ENCODE results near the gene NPAS2. TPM values are rescaled to one million over a fixed set of nuclear protein-coding genes. Genes with fewer than 3 reads are reported as not detected.
A peak's percentile ranks its signal among the peaks of the same experiment; 100 is the strongest.

Gene NPAS2
- total RNA-seq, 2 experiments from 2014 or later: 5.8 to 5.9 TPM

DNA sequence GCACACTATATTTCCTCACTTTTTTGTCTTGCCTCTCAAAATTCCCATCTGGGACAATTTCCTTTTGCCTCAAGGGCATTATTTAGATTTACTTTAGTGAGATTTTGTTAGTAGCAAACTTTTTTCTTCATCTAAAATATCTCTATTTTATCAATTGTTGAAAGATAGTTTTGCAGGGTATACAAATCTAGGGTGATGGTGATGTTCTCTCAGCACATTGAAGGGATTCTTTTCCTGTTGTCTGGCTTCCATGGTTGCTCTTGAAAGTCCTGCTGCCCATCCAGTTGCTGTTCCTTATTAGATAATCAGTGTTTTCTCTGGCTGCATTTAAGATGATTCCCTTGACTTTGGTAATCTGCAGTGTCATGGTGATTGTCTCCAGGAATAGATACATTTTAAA lies 48.1 kb downstream of the NPAS2 start:
- no peaks in the 10 kb centered on the region for H3K27me3 Mint-ChIP-seq (ENCODE audit: low read depth)
- intact Hi-C loops (cut with micrococcal nuclease): no loop called here

GRCh38 chr2:100869120-100869519 lies 49.2 kb downstream of the NPAS2 start:
- Mint-ChIP-seq H3K4me1 (ENCODE audit: low read depth) (no peaks in the 10 kb centered on the region), H3K27me3 (ENCODE audit: low read depth) (no peaks in the 10 kb centered on the region), H3K27ac (no peak overlapping the region), H3K4me3 (no peak overlapping the region), H3K36me3 (ENCODE audit: low read depth) (peaks cover 3% of the 10 kb centered on the region), H3K9me3 (peaks cover 20% of the 10 kb centered on the region)
- intact Hi-C loops (cut with micrococcal nuclease): no loop called here
- CTCF ChIA-PET: no interaction called here
- DNase-seq: no peak

More for the DNA sequence above, 48.1 kb downstream of the NPAS2 start:
- Mint-ChIP-seq H3K4me3 (no peak overlapping the region), H3K9me3 (peaks cover 20% of the 10 kb centered on the region), H3K27ac (no peak overlapping the region), H3K36me3 (ENCODE audit: low read depth) (peaks cover 3% of the 10 kb centered on the region), H3K4me1 (ENCODE audit: low read depth) (no peaks in the 10 kb centered on the region)
- no peak for DNase-seq
- CTCF ChIA-PET: no interaction called here

DNA sequence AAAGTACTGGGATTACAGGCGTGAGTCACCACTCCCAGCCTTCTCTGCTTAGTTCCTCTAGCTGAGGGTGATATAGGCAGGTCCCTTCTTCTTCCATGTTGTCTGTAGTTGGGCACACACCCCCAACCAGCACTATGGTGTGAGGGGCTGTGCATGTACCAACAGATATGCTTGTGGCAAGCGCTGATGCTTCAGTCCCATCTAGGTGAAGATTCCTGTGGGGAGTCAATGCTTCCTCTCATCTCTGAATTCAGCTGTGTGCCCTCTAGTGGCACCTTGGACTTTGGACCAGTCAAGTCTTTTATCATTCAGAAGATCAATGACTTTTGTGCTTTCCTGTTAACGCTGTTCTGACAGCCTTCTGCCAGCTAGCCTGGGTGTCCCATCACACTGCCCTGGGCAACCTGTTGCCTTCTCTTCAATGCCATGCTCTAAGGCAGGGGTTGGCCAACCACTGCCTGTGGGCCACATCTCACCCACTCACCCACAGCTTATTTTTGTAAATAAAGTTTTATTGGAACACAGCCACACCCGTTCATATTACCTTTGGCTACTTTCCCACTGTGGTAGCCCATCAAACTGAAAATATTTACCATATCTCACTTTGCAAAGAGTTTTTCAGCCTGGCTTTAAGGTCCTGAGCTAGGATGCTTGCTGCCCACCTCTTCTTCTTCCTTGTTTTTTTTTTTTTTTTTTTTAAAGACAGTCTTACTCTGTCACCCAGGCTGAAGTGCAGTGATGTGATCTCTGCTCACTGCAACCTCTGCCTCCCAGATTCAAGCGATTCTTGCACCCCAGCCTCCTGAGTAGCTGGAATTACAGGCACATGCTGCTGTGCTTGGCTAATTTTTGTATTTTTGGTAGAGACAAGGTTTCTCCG lies 51.0 kb downstream of the NPAS2 start:
- intact Hi-C loops (cut with micrococcal nuclease): loop anchor here (5.0 kb wide), 1 partner anchor 71 kb away; no protein-coding TSS in a partner anchor
- no peak for DNase-seq
- H3K27me3 Mint-ChIP-seq (ENCODE audit: low read depth): no peaks in the 10 kb centered on the region
- H3K4me1 Mint-ChIP-seq (ENCODE audit: low read depth): peaks cover 5% of the 10 kb centered on the region
- H3K27ac Mint-ChIP-seq: no peak overlapping the region
- CTCF ChIA-PET: interaction anchor here (0.8 kb wide), 1 partner anchor 106 kb away, joined by 3 read pairs; no protein-coding TSS in a partner anchor
- H3K9me3 Mint-ChIP-seq: peaks cover 20% of the 10 kb centered on the region
- H3K36me3 Mint-ChIP-seq (ENCODE audit: low read depth): peaks cover 3% of the 10 kb centered on the region
- H3K4me3 Mint-ChIP-seq: no peak overlapping the region

DNA sequence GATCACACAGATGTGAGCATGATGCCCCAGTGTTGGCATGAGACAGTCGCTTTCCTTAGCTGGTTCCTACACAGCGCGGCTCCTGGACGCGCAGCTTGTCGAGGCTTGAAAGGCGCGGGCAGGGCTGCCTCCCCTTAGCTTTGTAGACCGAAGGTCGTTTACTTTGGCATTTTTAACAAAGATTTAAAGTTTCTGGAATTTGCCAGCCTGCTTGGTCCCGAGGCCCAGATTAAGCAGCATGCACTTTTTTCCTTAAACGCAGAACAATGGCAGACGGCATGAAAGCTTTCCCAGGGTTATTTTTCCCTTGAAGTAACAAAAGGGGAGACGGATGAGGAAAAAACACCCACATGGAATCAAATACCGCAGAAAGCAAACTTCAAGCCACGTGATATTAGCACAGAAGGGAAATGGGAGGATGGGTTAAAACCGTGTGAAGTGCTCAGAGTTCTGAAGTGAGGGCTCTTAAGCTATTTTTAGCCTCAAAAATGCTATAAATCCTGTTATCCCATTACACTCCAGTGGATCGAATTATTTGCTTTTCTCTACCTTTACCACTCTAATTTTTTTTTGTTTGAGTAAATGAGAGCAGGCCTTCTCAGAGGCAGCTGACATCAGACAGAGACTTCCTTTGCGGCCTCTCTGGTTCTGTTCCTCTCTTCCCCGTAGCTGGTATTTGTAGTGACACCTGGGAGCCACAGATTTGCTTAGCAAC lies 55.7 kb downstream of the NPAS2 start:
- peaks cover 1% of the 10 kb centered on the region for H3K36me3 Mint-ChIP-seq (ENCODE audit: low read depth)
- no peaks in the 10 kb centered on the region for H3K27me3 Mint-ChIP-seq (ENCODE audit: low read depth)
- intact Hi-C loops (cut with micrococcal nuclease): loop anchor here (5.0 kb wide), 1 partner anchor 63 kb away; no protein-coding TSS in a partner anchor
- DNase-seq: peak; percentile 33
- H3K4me3 Mint-ChIP-seq: no peak overlapping the region
- CTCF ChIA-PET: interaction anchor here (0.6 to 1.4 kb wide), 6 partner anchors 12 to 334 kb away, joined by 3 to 4 read pairs (median 3); no protein-coding TSS in a partner anchor
- no peak overlapping the region for H3K27ac Mint-ChIP-seq
- no peaks in the 10 kb centered on the region for H3K9me3 Mint-ChIP-seq
- H3K4me1 Mint-ChIP-seq (ENCODE audit: low read depth): peaks cover 11% of the 10 kb centered on the region

GRCh38 chr2:100876231-100876860 lies 56.4 kb downstream of the NPAS2 start:
- CTCF ChIA-PET: interaction anchor here (0.6 to 1.4 kb wide), 3 partner anchors 13 to 124 kb away, joined by 3 to 4 read pairs (median 3); no protein-coding TSS in a partner anchor
- Mint-ChIP-seq H3K4me3 (no peak overlapping the region), H3K4me1 (ENCODE audit: low read depth) (peaks cover 11% of the 10 kb centered on the region), H3K27me3 (ENCODE audit: low read depth) (no peaks in the 10 kb centered on the region), H3K36me3 (ENCODE audit: low read depth) (no peaks in the 10 kb centered on the region), H3K9me3 (no peaks in the 10 kb centered on the region), H3K27ac (no peak overlapping the region)
- DNase-seq: peak; percentile 56
- intact Hi-C loops (cut with micrococcal nuclease): loop anchor here (5.0 kb wide), 1 partner anchor 64 kb away; no protein-coding TSS in a partner anchor

- Mint-ChIP-seq H3K27ac (no peak overlapping the region), H3K27me3 (ENCODE audit: low read depth) (no peaks in the 10 kb centered on the region), H3K36me3 (ENCODE audit: low read depth) (no peaks in the 10 kb centered on the region), H3K4me1 (ENCODE audit: low read depth) (peaks cover 13% of the 10 kb centered on the region), H3K4me3 (no peak overlapping the region), H3K9me3 (no peaks in the 10 kb centered on the region)
- no peak for DNase-seq
- CTCF ChIA-PET: interaction anchor here (1.0 to 1.1 kb wide), 2 partner anchors 270 to 451 kb away, joined by 3 to 4 read pairs; no protein-coding TSS in a partner anchor
- intact Hi-C loops (cut with micrococcal nuclease): loop anchor here (5.0 kb wide), 1 partner anchor 65 kb away; no protein-coding TSS in a partner anchor
Measured at GRCh38 chr2:100877555-100877954, 57.6 kb downstream of the NPAS2 start.

GRCh38 chr2:100878000-100878791 lies 58.3 kb downstream of the NPAS2 start:
- peaks cover 18% of the 10 kb centered on the region for H3K4me1 Mint-ChIP-seq (ENCODE audit: low read depth)
- no peaks in the 10 kb centered on the region for H3K36me3 Mint-ChIP-seq (ENCODE audit: low read depth)
- no peaks in the 10 kb centered on the region for H3K27me3 Mint-ChIP-seq (ENCODE audit: low read depth)

DNA sequence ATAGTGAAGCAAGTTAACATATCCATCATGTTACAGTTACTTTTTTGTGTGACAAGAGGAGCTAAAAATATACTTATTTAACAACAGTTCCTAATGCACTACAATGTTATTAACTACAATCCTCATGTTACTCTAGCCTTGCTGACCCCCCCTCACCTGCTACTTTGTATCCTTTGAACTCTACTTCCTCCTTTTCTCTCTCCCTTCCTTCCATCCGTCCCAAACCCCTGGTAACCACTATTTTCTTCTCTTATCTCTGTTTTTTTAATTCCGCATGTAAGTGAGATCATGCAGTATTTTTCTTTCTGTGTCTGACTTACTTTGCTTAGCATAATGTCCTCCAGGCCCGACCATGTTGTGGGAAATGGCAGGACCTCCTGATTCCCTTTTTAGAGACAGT lies 59.4 kb downstream of the NPAS2 start:
- H3K9me3 Mint-ChIP-seq: no peaks in the 10 kb centered on the region
- no peaks in the 10 kb centered on the region for H3K36me3 Mint-ChIP-seq (ENCODE audit: low read depth)
- H3K27me3 Mint-ChIP-seq (ENCODE audit: low read depth): no peaks in the 10 kb centered on the region
- intact Hi-C loops (cut with micrococcal nuclease): loop anchor here (5.0 kb wide), 1 partner anchor 67 kb away; no protein-coding TSS in a partner anchor
- H3K4me1 Mint-ChIP-seq (ENCODE audit: low read depth): peaks cover 26% of the 10 kb centered on the region
- CTCF ChIA-PET: interaction anchor here (0.6 kb wide), 1 partner anchor 161 kb away, joined by 3 read pairs; no protein-coding TSS in a partner anchor
- no peak for DNase-seq
- H3K27ac Mint-ChIP-seq: no peak overlapping the region
- H3K4me3 Mint-ChIP-seq: no peak overlapping the region

More at GRCh38 chr2:100878000-100878791, 58.3 kb downstream of the NPAS2 start:
- DNase-seq: no peak
- Mint-ChIP-seq H3K27ac (no peak overlapping the region), H3K9me3 (no peaks in the 10 kb centered on the region), H3K4me3 (no peak overlapping the region)
- intact Hi-C loops (cut with micrococcal nuclease): loop anchor here (5.0 kb wide), 1 partner anchor 66 kb away; no protein-coding TSS in a partner anchor
- CTCF ChIA-PET: interaction anchor here (1.0 to 1.1 kb wide), 2 partner anchors 271 to 452 kb away, joined by 3 to 4 read pairs; no protein-coding TSS in a partner anchor

GRCh38 chr2:100880036-100880435 lies 60.1 kb downstream of the NPAS2 start:
- H3K4me3 Mint-ChIP-seq: no peak overlapping the region
- H3K27me3 Mint-ChIP-seq (ENCODE audit: low read depth): no peaks in the 10 kb centered on the region

DNA sequence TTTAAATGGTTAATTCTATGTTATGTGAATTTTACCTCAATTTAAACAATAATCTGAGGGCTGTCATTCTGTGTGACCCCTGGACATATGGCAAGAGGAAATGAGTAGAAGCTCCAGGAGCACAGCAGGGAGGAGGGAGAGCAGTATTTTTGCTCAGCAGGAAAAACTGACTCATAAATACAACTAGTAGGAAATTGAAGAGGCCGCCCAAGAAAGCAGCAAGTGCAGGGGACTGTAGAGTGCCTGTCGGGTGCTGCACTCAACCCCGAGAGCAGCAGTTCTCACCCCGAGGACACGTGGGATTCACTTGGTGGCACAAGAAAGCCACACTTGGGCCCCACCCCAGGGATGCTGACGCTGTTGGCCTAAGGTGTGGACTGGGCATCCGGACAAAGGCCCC lies 60.8 kb downstream of the NPAS2 start:
- H3K4me1 Mint-ChIP-seq (ENCODE audit: low read depth): peaks cover 22% of the 10 kb centered on the region
- intact Hi-C loops (cut with micrococcal nuclease): no loop called here
- CTCF ChIA-PET: no interaction called here
- H3K27me3 Mint-ChIP-seq (ENCODE audit: low read depth): no peaks in the 10 kb centered on the region
- H3K36me3 Mint-ChIP-seq (ENCODE audit: low read depth): no peaks in the 10 kb centered on the region
- H3K9me3 Mint-ChIP-seq: no peaks in the 10 kb centered on the region
- no peak overlapping the region for H3K4me3 Mint-ChIP-seq
- no peak for DNase-seq
- no peak overlapping the region for H3K27ac Mint-ChIP-seq

More at GRCh38 chr2:100880036-100880435, 60.1 kb downstream of the NPAS2 start:
- intact Hi-C loops (cut with micrococcal nuclease): no loop called here
- H3K36me3 Mint-ChIP-seq (ENCODE audit: low read depth): no peaks in the 10 kb centered on the region
- no peaks in the 10 kb centered on the region for H3K9me3 Mint-ChIP-seq
- no peak for DNase-seq
- no peak overlapping the region for H3K27ac Mint-ChIP-seq
- peaks cover 26% of the 10 kb centered on the region for H3K4me1 Mint-ChIP-seq (ENCODE audit: low read depth)
- CTCF ChIA-PET: no interaction called here

Data from activated naive CD4-positive, alpha-beta T cell treated with anti-CD3 and anti-CD28 coated beads for 36 hours (primary cell).